ENCODE measurements around the gene IL11. TPM values are rescaled to one million over a fixed set of nuclear protein-coding genes. Genes with fewer than 3 reads are reported as not detected.

The IL11 gene
- total and polyA plus RNA-seq, 2 of the 8 experiments (the other 6 are each of a cell fraction or from before 2014, with no cell fraction given), result 1.7 to 2.8 TPM

DNA sequence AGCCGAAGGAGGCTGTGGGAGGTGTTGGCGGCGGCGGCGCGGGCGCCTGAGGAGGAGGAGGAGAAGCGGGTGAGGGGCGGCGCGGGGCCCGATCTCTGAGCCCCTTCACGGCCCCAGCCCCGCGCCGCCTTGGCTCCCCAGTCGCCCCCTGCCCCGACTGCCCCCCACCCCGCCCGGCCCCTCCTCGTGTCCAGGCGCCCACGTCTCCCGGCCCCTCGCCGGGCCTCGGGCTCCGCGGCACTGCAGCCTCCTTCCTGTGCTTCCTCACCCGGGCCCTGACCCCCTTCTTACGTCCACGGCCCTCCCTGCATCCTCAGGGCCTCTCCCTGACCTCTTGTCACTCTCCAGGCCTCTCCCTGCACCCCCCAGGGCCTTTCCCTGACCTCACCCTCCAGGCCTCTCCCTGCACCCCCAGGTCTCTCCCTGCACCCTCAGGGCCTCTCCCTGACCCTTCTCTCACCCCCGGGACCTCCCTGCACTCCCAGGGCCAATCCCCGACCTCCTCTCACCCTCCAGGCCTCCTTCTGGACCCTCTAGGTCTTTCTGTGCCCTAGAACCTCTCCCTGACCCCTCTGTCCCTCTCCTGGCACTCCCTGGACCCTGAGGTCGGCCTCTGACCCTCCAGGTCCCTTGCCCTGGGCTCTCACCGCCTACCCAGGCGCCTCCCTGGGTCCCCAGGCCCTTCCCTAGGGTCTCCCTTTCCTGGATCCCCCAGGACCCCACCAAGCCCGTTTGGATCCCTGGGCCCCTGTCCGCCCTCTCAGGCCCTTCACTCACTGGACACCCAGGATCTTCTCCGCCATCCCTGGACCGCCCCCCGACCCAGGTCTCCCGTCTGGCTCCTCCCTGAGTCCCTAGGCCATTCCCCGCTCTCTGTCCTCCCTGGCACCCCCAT, 30.1 kb downstream of the IL11 start:
- H3K27ac ChIP-seq (ENCODE audit: low read depth, low read length), result peak overlapping the region; percentile 62
- peak overlapping the region; percentile 79 to 94 for H3K4me2 ChIP-seq (ENCODE audit: insufficient read depth in 1 of 2, low read depth in 2 of 2, low read length in 2 of 2)
- H2BK15ac ChIP-seq (ENCODE audit: low read length), result peak overlapping the region; percentile 53; the same call in 1 of the 2 replicates
- DNase-seq (ENCODE audit: low read depth in 1 of 2, low spot score in 2 of 2) (no peak), FAIRE-seq (no peak)
- peak overlapping the region; percentile 86; the same call in 1 of the 2 replicates for H2AK5ac ChIP-seq (ENCODE audit: low read depth, low read length)
- peak overlapping the region in 3 of 4 experiments; percentile 68 to 82 (median 76); a peak in 5 of 7 replicates for H3K9ac ChIP-seq (replicated peaks in 1 of 4; ENCODE audit: extremely low read depth in 1 of 4, low read depth in 3 of 4, low read length in 3 of 4)
- peak overlapping the region; percentile 74 for H4K8ac ChIP-seq (ENCODE audit: extremely low read depth, insufficient read depth, low read length)
- peak overlapping the region; percentile 69 to 85 (median 84) for H3K4me3 ChIP-seq (ENCODE audit: extremely low read depth in 1 of 4, insufficient read depth in 2 of 4, low read depth in 3 of 4, low read length in 4 of 4)
- ChIA-PET CTCF (ENCODE audit: partially characterized antibody) (interaction anchor here (0.6 to 2.1 kb wide), 10 partner anchors 9 to 877 kb away, joined by 3 to 12 read pairs (median 5); partner anchors contain the start of genes LENG9 and TMEM150B), POLR2A (ENCODE audit: partially characterized antibody) (interaction anchor here (0.6 to 4.1 kb wide), 38 partner anchors 8 to 210 kb away, joined by 3 to 30 read pairs (median 5); partner anchors contain the start of genes GARIN5B, RPL28, TMEM190 and TMEM238)
- H4K20me1 ChIP-seq (replicated peaks in 1 of 2; ENCODE audit: control insufficient read depth in 1 of 2, insufficient read depth in 2 of 2, low read length in 2 of 2), result peaks cover 0 to 6% of the 10 kb centered on the region in 2 experiments
- H3K14ac ChIP-seq (ENCODE audit: insufficient read length), result no peak overlapping the region
- 0 out of 2 replicates have a peak overlapping the region, but pooled peaks have one; percentile 50 for H2BK12ac ChIP-seq (ENCODE audit: low read depth, low read length)
- peak overlapping the region; percentile 88 for H2BK5ac ChIP-seq (ENCODE audit: low read depth, low read length)
- peak overlapping the region; percentile 88 for H3K56ac ChIP-seq (replicated peaks; ENCODE audit: insufficient read length, low read depth, low read length)
- H2BK20ac ChIP-seq (ENCODE audit: low read length), result no peak overlapping the region
- peaks cover 5% of the 10 kb centered on the region; the same call in 1 of the 2 replicates for H3K79me1 ChIP-seq (ENCODE audit: low read depth, low read length)
- peak overlapping the region; percentile 80 for H3K18ac ChIP-seq (ENCODE audit: extremely low read depth, low read length)
- no peaks in the 10 kb centered on the region for H3K9me3 ChIP-seq (ENCODE audit: insufficient read depth in 2 of 2, low read depth in 1 of 2, low read length in 1 of 2)
- 4% methylated on average over 19 of the region's 44 CpGs; no CpG with 5 or more reads in 1 of the 2 experiments for WGBS, 2 experiments (ENCODE audit: extremely low coverage in 1 of 2, insufficient coverage in 1 of 2, insufficient read length in 1 of 2, insufficient replicate concordance in 2 of 2, low coverage in 1 of 2, low lambda C conversion rate in 2 of 2, missing lambda C conversion rate in 1 of 2)
- H4K91ac ChIP-seq (replicated peaks; ENCODE audit: insufficient read length, low read length), result peak overlapping the region; percentile 34
- peaks cover 0 to 3% of the 10 kb centered on the region in 2 experiments; a peak in 1 of 4 replicates for H3K79me2 ChIP-seq (ENCODE audit: control insufficient read depth in 1 of 2, insufficient read depth in 2 of 2, low read length in 2 of 2)
- H3K23ac ChIP-seq (ENCODE audit: insufficient read length), result no peak overlapping the region
- H3K27me3 ChIP-seq (replicated peaks in 1 of 4; ENCODE audit: control insufficient read depth in 3 of 4, extremely low read depth in 1 of 4, insufficient read depth in 3 of 4, low read length in 3 of 4), result peaks cover 0 to 3% (median 0%) of the 10 kb centered on the region in 4 experiments; a peak in 1 of 7 replicates
- H3K23me2 ChIP-seq (ENCODE audit: low read depth, low read length), result peaks cover 20% of the 10 kb centered on the region; the same call in 1 of the 2 replicates
- peaks cover 0 to 16% (median 9%) of the 10 kb centered on the region in 4 experiments; a peak in 6 of 7 replicates for H3K4me1 ChIP-seq (replicated peaks in 1 of 4; ENCODE audit: control insufficient read depth in 3 of 4, insufficient read depth in 4 of 4, low read length in 3 of 4)
- peak overlapping the region; percentile 55 for H4K5ac ChIP-seq (ENCODE audit: insufficient read length, low read depth, low read length)
- H3K36me3 ChIP-seq (ENCODE audit: control insufficient read depth in 2 of 4, insufficient read depth in 4 of 4, low read length in 3 of 4), result peaks cover 0 to 22% (median 13%) of the 10 kb centered on the region in 4 experiments; a peak in 4 of 8 replicates
- H3K4ac ChIP-seq (replicated peaks; ENCODE audit: insufficient read length, low read depth, low read length), result peak overlapping the region; percentile 8
- no peak overlapping the region for H2AFZ ChIP-seq (ENCODE audit: low read length)
- no peak overlapping the region for H2BK120ac ChIP-seq (replicated peaks; ENCODE audit: low read depth, low read length)
- TF ChIP-seq JUND (IDR thresholded peaks at IDR 0.05; ENCODE audit: low read length) (no peak), SAP30 (IDR thresholded peaks at IDR 0.05; ENCODE audit: insufficient read depth, insufficient replicate concordance, low read length) (no peak), HDAC6 (IDR thresholded peaks at IDR 0.05; ENCODE audit: low read depth, low read length) (no peak), CBX8 (IDR thresholded peaks at IDR 0.05; ENCODE audit: borderline replicate concordance, low read depth, low read length) (no peak)
- TF ChIP-seq, protein P1, sequence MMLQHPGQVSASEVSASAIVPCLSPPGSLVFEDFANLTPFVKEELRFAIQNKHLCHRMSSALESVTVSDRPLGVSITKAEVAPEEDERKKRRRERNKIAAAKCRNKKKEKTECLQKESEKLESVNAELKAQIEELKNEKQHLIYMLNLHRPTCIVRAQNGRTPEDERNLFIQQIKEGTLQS (IDR thresholded peaks at IDR 0.05; ENCODE audit: insufficient read depth, low read depth, low read length), result no peak
